Activated T-cell treated with anti-CD3 and anti-CD28 coated beads, Interleukin-2, amount 50 U/mL, for 48 hours (primary cell): ENCODE measurements around the gene SALL1.

Experiments used
- DNase-seq, 2 experiments: peaks; one replicate each; pipeline ENCODE4 v3.0.0-alpha.2; 2020

SALL1 gene

DNA sequence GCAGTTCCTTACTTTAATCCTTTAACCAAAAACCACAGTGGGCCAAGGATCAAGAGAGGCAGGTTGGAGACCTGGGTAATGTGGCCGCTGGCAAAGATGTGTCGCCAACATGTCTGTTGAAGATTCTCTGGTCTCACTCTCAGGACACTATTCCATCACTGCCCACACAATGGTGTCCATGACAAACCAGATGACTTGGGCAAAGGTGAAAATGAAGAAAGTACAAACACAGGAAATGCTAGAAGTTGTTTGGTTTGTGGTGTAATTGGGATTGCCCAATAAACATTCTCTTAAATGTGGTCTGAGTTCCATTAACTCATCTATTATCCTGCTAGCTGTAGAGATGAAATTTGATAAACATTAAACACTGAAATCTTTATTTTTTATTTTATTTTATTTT is 43.3 kb downstream of the SALL1 start:
- DNase-seq: no peak

DNA sequence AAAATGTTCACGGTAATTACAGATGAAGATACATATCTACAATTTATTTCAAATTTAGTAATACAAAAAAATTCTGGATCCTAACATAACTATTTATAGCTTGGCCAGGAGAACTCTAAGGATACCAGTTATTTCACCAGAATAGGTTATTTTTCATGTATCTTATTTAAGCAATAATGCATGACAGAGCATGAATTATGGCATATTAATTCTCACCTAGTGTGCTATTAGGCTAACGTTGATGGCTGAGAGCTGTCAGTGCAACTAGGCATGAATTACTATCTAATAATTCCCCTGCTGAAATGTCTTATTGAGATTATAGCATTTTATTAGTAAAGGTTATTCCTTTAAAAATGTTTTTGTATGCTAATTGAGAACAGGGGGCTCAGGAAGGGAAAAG is 44.5 kb downstream of the SALL1 start:
- DNase-seq: no peak

DNA sequence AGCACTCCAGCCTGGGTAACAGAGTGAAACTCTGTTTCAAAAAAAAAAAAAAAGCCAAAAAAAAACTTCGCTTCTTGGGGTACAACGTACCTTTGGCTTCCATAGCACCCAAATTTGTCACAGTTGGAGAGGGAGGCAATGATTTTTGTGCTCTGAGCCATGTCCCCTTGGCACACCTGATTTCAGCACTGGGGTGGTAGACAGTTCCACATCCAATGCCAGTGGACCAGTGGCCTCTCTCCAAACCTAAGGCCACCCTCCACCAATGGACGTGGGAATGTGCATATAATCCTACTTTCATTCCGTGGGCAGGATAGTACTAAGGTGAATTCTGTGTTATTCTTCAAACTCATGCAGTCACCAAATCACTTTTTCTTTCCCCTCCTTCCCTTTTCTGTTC is 47.5 kb downstream of the SALL1 start:
- DNase-seq: no peak

DNA sequence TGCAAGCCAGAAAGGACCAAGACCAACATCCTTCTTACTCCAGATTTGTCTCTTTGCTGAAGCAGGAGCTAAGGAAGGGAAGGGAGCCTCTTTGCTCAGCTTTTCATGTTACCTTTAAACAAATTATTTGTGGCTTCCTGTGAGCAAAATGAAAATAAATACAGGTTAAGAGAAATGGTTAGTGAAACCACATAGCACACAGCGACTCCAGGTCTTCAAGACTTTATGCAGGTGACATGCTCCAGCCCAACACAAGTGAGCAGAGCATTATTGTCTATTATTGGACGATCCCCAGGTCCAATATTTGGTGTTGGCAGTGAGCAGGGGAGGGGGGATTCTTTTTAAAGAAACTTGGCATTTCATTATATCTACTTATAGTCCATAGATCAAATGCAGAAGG is 53.3 kb downstream of the SALL1 start:
- DNase-seq: no peak

DNA sequence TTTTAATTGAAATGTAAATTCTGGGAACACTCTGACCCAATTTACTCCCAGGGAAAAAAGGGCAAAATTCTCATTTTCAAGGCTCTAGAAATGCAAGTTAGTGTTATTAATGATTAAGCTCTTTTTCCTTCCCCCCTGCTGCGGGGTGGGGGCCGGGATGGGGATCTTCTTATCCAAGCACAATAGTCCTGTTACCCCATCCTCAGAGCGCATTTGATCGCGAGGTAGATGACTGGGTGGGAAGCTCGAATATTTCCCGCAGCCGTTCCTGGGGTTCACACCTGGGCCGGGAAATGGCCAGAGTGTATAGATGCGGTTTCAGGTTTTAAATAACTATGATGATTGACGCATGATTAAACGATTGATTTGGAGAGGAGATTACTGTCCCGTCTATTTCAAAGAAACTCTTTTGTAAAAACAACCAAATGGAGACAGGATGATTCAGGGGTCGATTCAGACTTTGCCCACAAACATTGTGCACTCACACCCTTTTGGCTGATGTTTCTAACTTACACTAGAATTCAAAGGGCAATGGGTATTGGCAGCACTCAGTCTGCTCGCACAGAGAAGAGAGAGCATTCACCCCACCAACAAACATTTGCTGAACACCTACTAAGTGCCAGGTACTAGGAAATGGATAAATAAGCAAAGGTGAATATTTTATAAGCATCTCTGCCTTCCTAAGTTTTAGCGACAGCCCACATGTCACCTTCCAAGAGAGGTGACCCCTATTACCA is 55.0 kb downstream of the SALL1 start:
- DNase-seq: no peak

DNA sequence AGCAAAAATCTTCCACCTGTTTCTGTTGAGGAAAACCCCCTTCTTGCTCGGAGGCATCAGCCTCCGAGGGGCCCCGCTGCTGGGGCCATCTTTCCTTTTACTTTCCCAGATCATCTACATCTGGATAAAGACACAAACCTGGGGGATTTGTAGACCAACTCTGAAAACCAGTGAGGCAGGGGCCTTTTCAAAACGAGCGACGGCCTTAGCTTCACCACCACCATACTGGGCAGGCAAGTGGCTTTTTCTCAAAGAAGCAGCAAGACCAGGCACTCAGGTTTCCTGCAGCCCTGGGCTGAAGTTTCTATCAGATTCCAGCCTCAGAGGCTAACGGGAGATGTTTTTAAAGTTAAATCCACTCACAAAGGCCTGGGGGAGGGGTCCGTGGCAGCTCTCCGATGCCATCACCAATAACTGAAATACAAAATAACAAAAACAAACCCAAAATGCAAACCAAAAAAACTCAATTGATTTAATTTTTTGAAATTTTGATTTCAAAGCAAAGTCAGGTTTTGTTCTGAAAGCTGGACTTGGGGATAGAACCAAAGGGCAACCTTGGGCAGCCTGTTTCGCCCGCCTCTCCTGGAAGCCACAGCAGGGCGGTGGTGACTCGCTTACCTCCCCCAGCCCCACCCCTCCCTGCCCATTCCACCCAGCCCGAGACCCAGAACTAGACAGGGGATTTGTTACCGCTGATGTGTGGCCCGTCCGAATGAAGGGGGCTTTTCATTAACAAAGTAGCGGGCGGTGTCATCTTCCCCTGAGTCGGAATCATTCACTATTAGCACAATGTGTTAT is 55.8 kb downstream of the SALL1 start:
- no peak for DNase-seq

DNA sequence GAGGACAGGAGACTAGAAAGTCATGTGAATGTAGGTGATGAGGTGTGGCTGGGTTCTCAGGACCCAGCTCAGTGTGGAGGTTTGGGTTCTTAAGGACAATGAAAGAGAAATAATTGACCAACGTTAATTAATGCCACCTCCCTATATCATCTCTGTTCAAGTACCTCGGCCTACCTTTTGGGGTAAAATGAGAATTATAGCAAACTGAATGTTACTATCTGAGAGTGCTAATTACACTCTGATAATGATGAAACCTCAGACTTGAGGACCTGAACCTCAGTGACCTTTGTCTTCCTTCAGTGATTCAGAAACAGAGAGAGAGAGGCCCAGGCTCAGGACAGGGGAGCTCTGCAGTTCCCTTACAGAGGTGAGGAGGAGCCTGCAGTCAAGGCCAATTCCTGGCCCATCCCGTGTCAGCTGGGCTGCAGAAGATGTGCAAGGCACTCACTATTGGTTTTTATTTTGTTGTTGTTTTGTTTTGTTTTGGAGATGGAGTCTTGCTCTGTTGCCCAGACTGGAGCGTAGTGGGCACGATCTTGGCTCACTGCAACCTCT is 57.3 kb downstream of the SALL1 start:
- DNase-seq: no peak
